H9 (cell line): ENCODE data around the gene MTFMT. TPM values are rescaled to one million over a fixed set of nuclear protein-coding genes. Genes with fewer than 3 reads are reported as not detected.

ENCODE experiments used
- DNase-seq: peaks from one replicate; pipeline ENCODE4 v3.0.0-alpha.2; 2017
- H2AFZ ChIP-seq: one replicate; pipeline ENCODE4 v1.6.1; 2013; ENCODE audit warnings: mild to moderate bottlenecking, low read length, control low read depth, moderate library complexity
- H2AK5ac ChIP-seq: 2 replicates; pipeline ENCODE4 v1.6.1; 2013; ENCODE audit warnings: low read length, control low read depth, mixed read lengths; ENCODE audit not compliant: insufficient read length
- H2BK120ac ChIP-seq: one replicate; pipeline ENCODE4 v1.6.1; 2013; ENCODE audit warnings: low read depth, mild to moderate bottlenecking, low read length, control low read depth, inconsistent platforms; ENCODE audit not compliant: poor library complexity, severe bottlenecking
- H2BK12ac ChIP-seq: 2 replicates; pipeline ENCODE4 v1.6.1; 2013; ENCODE audit warnings: low read length, control low read depth, mixed read lengths, low read depth; ENCODE audit not compliant: insufficient read length
- H2BK15ac ChIP-seq: 2 replicates; pipeline ENCODE4 v1.6.1; 2013; ENCODE audit warnings: low read depth, low read length, control low read depth
- H2BK20ac ChIP-seq: one replicate; pipeline ENCODE4 v1.6.1; 2013; ENCODE audit warnings: low read depth, mild to moderate bottlenecking, low read length, control low read depth, inconsistent platforms; ENCODE audit not compliant: poor library complexity, severe bottlenecking
- H2BK5ac ChIP-seq: 2 replicates; pipeline ENCODE4 v1.6.1; 2013; ENCODE audit warnings: low read length, control low read depth, mixed read lengths; ENCODE audit not compliant: insufficient read length
- H3K14ac ChIP-seq: 2 replicates; pipeline ENCODE4 v1.6.1; 2013; ENCODE audit warnings: low read length, control low read depth; ENCODE audit not compliant: insufficient read depth
- H3K18ac ChIP-seq: 2 replicates; pipeline ENCODE4 v1.6.1; 2013; ENCODE audit warnings: low read depth, mild to moderate bottlenecking, mixed read lengths, low read length, control low read depth; ENCODE audit not compliant: insufficient read length
- H3K23ac ChIP-seq: 2 replicates; pipeline ENCODE4 v1.6.1; 2013; ENCODE audit warnings: low read length, control low read depth, mixed read lengths, low read depth; ENCODE audit not compliant: insufficient read length
- H3K23me2 ChIP-seq: 2 replicates; pipeline ENCODE4 v1.6.1; 2013; ENCODE audit warnings: low read depth, mild to moderate bottlenecking, mixed read lengths, low read length, control low read depth; ENCODE audit not compliant: insufficient read length, poor library complexity, severe bottlenecking
- H3K27ac ChIP-seq: 2 replicates; pipeline ENCODE4 v1.5.1; 2013; ENCODE audit warnings: low read length, control low read depth, mixed read lengths, low read depth; ENCODE audit not compliant: insufficient read length
- H3K27me3 ChIP-seq: 2 replicates; pipeline ENCODE4 v1.6.1; 2013; ENCODE audit warnings: low read length, control low read depth, inconsistent platforms; ENCODE audit not compliant: insufficient read depth
- H3K4ac ChIP-seq: 2 replicates; pipeline ENCODE4 v1.6.1; 2013; ENCODE audit warnings: low read depth, mild to moderate bottlenecking, control low read depth, inconsistent platforms, low read length, moderate library complexity
- H3K4me1 ChIP-seq: 2 replicates; pipeline ENCODE4 v1.6.1; 2013; ENCODE audit warnings: low read length, control low read depth, inconsistent platforms; ENCODE audit not compliant: insufficient read depth
- H3K4me2 ChIP-seq: 2 replicates; pipeline ENCODE4 v1.6.1; 2013; ENCODE audit warnings: low read length, control low read depth, mixed read lengths; ENCODE audit not compliant: insufficient read length, insufficient read depth
- H3K56ac ChIP-seq: 2 replicates; pipeline ENCODE4 v1.6.1; 2013; ENCODE audit warnings: low read depth, mild to moderate bottlenecking, mixed read lengths, low read length, control low read depth; ENCODE audit not compliant: insufficient read length
- H3K79me1 ChIP-seq: 2 replicates; pipeline ENCODE4 v1.6.1; 2013; ENCODE audit warnings: low read depth, mild to moderate bottlenecking, moderate library complexity, low read length, control low read depth, inconsistent platforms; ENCODE audit not compliant: insufficient read depth, poor library complexity, severe bottlenecking
- H3K79me2 ChIP-seq: 2 replicates; pipeline ENCODE4 v1.6.1; 2013; ENCODE audit warnings: low read length, control low read depth, inconsistent platforms; ENCODE audit not compliant: insufficient read depth
- H3K9ac ChIP-seq: 2 replicates; pipeline ENCODE4 v1.6.1; 2013; ENCODE audit warnings: low read length, control low read depth, mixed read lengths; ENCODE audit not compliant: insufficient read length; ENCODE audit errors: extremely low read depth
- H3K9me3 ChIP-seq: one replicate; pipeline ENCODE4 v1.6.1; 2013; ENCODE audit warnings: low read depth, low read length, inconsistent platforms; ENCODE audit not compliant: control insufficient read depth
- H3T11ph ChIP-seq: one replicate; pipeline ENCODE4 v1.6.1; 2013; ENCODE audit warnings: mild to moderate bottlenecking, low read length, control low read depth, inconsistent platforms
- H4K20me1 ChIP-seq: one replicate; pipeline ENCODE4 v1.6.1; 2013; ENCODE audit not compliant: control insufficient read depth, insufficient read length, insufficient read depth
- H4K5ac ChIP-seq: 2 replicates; pipeline ENCODE4 v1.6.1; 2013; ENCODE audit warnings: low read depth, mild to moderate bottlenecking, mixed read lengths, low read length, control low read depth; ENCODE audit not compliant: insufficient read length
- H4K8ac ChIP-seq: replicated peaks from 2 replicates; pipeline ENCODE4 v1.6.1; 2013; ENCODE audit warnings: low read length, control low read depth, mixed read lengths, low read depth; ENCODE audit not compliant: insufficient read length
- H4K91ac ChIP-seq: 2 replicates; pipeline ENCODE4 v1.6.1; 2013; ENCODE audit warnings: low read depth, mild to moderate bottlenecking, moderate library complexity, mixed read lengths, low read length, control low read depth; ENCODE audit not compliant: insufficient read length
- H3K27ac Mint-ChIP-seq, 3 experiments: 2 replicates in 2 of 3; 3 replicates in 1 of 3; pipeline ENCODE4 v1.8.0; 2020 to 2021; ENCODE audit warnings: mixed read lengths in 3 of 3, mild to moderate bottlenecking in 1 of 3, moderate library complexity in 1 of 3
- H3K27me3 Mint-ChIP-seq: 2 replicates; pipeline ENCODE4 v1.8.0; 2021; ENCODE audit warnings: low read depth, mild to moderate bottlenecking, moderate library complexity, mixed read lengths
- H3K36me3 Mint-ChIP-seq, 3 experiments: 2 replicates in 2 of 3; 3 replicates in 1 of 3; pipeline ENCODE4 v1.8.0; 2020 to 2021; ENCODE audit warnings: low read depth in 3 of 3, mixed read lengths in 3 of 3; ENCODE audit not compliant: insufficient read depth in 1 of 3
- H3K4me1 Mint-ChIP-seq, 2 experiments: 2 replicates each; pipeline ENCODE4 v1.8.0; 2020; ENCODE audit warnings: mixed read lengths in 2 of 2
- H3K4me3 Mint-ChIP-seq, 2 experiments: 2 replicates in 1 of 2; 3 replicates in 1 of 2; pipeline ENCODE4 v1.8.0; 2020 to 2021; ENCODE audit warnings: mild to moderate bottlenecking in 2 of 2, mixed read lengths in 2 of 2, moderate library complexity in 1 of 2
- H3K9me3 Mint-ChIP-seq, 2 experiments: 2 replicates in 1 of 2; 3 replicates in 1 of 2; pipeline ENCODE4 v1.8.0; 2020; ENCODE audit warnings: mild to moderate bottlenecking in 2 of 2, mixed read lengths in 2 of 2, moderate library complexity in 1 of 2
- CTCF ChIP-seq: fragments of 200-600 bp; sonication (generic); conservative IDR thresholded peaks from 3 replicates; pipeline ENCODE4 v1.8.0; 2021; ENCODE audit warnings: antibody characterized with exemption, mild to moderate bottlenecking
- WGBS: extraction: QIAGEN DNeasy Blood & Tissue Kit; methylation state at CpG from one replicate; pipeline ENCODE4 v1.1.7; 2013; ENCODE audit warnings: missing lambda C conversion rate, low lambda C conversion rate, mixed read lengths; ENCODE audit not compliant: insufficient read length; ENCODE audit errors: extremely low coverage; 5-methylcytosine and 5-hydroxymethylcytosine counted together
- total RNA-seq: library from RNA; stranded (reverse); gene quantifications from 2 replicates; pipeline ENCODE4 v1.2.1, GENCODE V29; 2021

The MTFMT gene
- total RNA-seq, 1 experiment from 2014 or later, result 16.0 TPM

GRCh38 chr15:65054333-65055200 lies 25.1 kb upstream of the MTFMT start:
- H3K27me3 Mint-ChIP-seq, result no peaks in the 10 kb centered on the region
- H2AK5ac ChIP-seq, result no peak overlapping the region
- no peak overlapping the region for H3K9ac ChIP-seq
- H3K4me3 Mint-ChIP-seq, result no peak overlapping the region
- no peaks in the 10 kb centered on the region for H3K27me3 ChIP-seq
- TF ChIP-seq CTCF, result peak; percentile 94
- H3K9me3 ChIP-seq, result no peaks in the 10 kb centered on the region
- no peak overlapping the region for H4K91ac ChIP-seq
- no peaks in the 10 kb centered on the region for H3K23me2 ChIP-seq
- H3K14ac ChIP-seq, result no peak overlapping the region
- no peak overlapping the region for H2BK20ac ChIP-seq
- no peak overlapping the region for H2BK120ac ChIP-seq
- no peak overlapping the region for H3K23ac ChIP-seq
- no peak overlapping the region for H2BK15ac ChIP-seq
- H3K18ac ChIP-seq, result no peak overlapping the region
- no peak overlapping the region for H3K4me2 ChIP-seq
- peaks cover 3 to 5% of the 10 kb centered on the region in 2 experiments for H3K4me1 Mint-ChIP-seq
- no peaks in the 10 kb centered on the region for H3K4me1 ChIP-seq
- H3K4ac ChIP-seq, result no peak overlapping the region
- H3K9me3 Mint-ChIP-seq, result no peaks in the 10 kb centered on the region
- no peak overlapping the region for H3K56ac ChIP-seq
- no peaks in the 10 kb centered on the region for H3K79me1 ChIP-seq
- H3T11ph ChIP-seq, result no peak overlapping the region
- H4K20me1 ChIP-seq, result no peaks in the 10 kb centered on the region
- WGBS, result no CpG with 5 or more reads among the region's 26 CpGs
- peaks cover 0 to 6% (median 4%) of the 10 kb centered on the region in 3 experiments; a peak in 3 of 7 replicates for H3K36me3 Mint-ChIP-seq
- H2BK5ac ChIP-seq, result no peak overlapping the region
- no peak overlapping the region for H4K8ac ChIP-seq
- H2BK12ac ChIP-seq, result no peak overlapping the region
- H4K5ac ChIP-seq, result no peak overlapping the region
- peak; percentile 79 for DNase-seq
- H3K79me2 ChIP-seq, result no peaks in the 10 kb centered on the region
- H3K27ac ChIP-seq, result no peak overlapping the region
- H2AFZ ChIP-seq, result no peak overlapping the region
- no peak overlapping the region for H3K27ac Mint-ChIP-seq
